NCI-H1436 treated with DMSO at 0.1 percent for 48 hours (cell line): ENCODE results near the gene YY1AP1.
A peak's percentile ranks its signal among the peaks of the same experiment; 100 is the strongest.
"Not testable (repeated sequence)": the region's sequence is repeated elsewhere in the genome, so short reads cannot be mapped to it uniquely, and the experiment has no call there.

Experiments
- DNase-seq: peaks from one replicate; lab custom pipeline; 2025; lab: John Stamatoyannopoulos, UW

The YY1AP1 gene

GRCh38 chr1:155645034-155645598, 43.5 kb downstream of the YY1AP1 start:
- no peak for DNase-seq

- DNase-seq, result no peak
Measured at GRCh38 chr1:155643230-155643629, 45.3 kb downstream of the YY1AP1 start.

- DNase-seq, result not testable (repeated sequence)
Measured at GRCh38 chr1:155642559-155643180, 45.9 kb downstream of the YY1AP1 start.

GRCh38 chr1:155640367-155640766, 48.2 kb downstream of the YY1AP1 start:
- DNase-seq, result no peak

- DNase-seq, result no peak
Measured at GRCh38 chr1:155636397-155637153, 52.0 kb downstream of the YY1AP1 start.

GRCh38 chr1:155626428-155626827, 62.1 kb downstream of the YY1AP1 start:
- DNase-seq, result not testable (repeated sequence)

- no peak for DNase-seq
Measured at GRCh38 chr1:155623357-155623756, 65.2 kb downstream of the YY1AP1 start.

GRCh38 chr1:155622191-155622590, 66.4 kb downstream of the YY1AP1 start:
- DNase-seq, result no peak

- not testable (repeated sequence) for DNase-seq
Measured at GRCh38 chr1:155613226-155613625, 75.3 kb downstream of the YY1AP1 start.

- not testable (repeated sequence) for DNase-seq
Measured at GRCh38 chr1:155610257-155610647, 78.3 kb downstream of the YY1AP1 start.

- peak; percentile 83 for DNase-seq
Measured at GRCh38 chr1:155609515-155610256, 78.9 kb downstream of the YY1AP1 start, which contains the start of gene MSTO1. TSS of gene MSTO1 (plus strand) at chr1:155610218. CDS start at chr1:155610249, 31 bp downstream.
